SK-N-SH treated with all-trans-retinoic acid at 6 μM for 48 hours (cell line): ENCODE data around the gene PSMC1.

ENCODE experiments used
- ATAC-seq: fragments of 200-7000 bp; cut with Tn5 transposase; 3 replicates; pipeline ENCODE4 v1.9.1; 2020; ENCODE audit warnings: mild to moderate bottlenecking, moderate library complexity
- ARNTL ChIP-seq: fragments of 450-650 bp; formaldehyde crosslinking; IDR thresholded peaks from 2 replicates; pipeline ENCODE4 v1.5.0; 2020; ENCODE audit warnings: low read depth, mild to moderate bottlenecking, moderate library complexity, borderline replicate concordance
- BACH2 ChIP-seq: fragments of 250-450 bp; sonication (Bioruptor Pico); IDR thresholded peaks from 2 replicates; pipeline ENCODE4 v1.9.0; 2021; ENCODE audit warnings: mild to moderate bottlenecking, borderline replicate concordance
- CSDC2 ChIP-seq: fragments of 250-450 bp; sonication (Bioruptor Pico); IDR thresholded peaks from 2 replicates; pipeline ENCODE4 v1.5.0; 2020; ENCODE audit warnings: mild to moderate bottlenecking, moderate library complexity
- CSRNP3 ChIP-seq: fragments of 250-450 bp; sonication (Bioruptor Pico); IDR thresholded peaks from 2 replicates; pipeline ENCODE4 v1.5.1; 2021; ENCODE audit warnings: mild to moderate bottlenecking, moderate library complexity
- ESRRG ChIP-seq: fragments of 250-450 bp; sonication (Bioruptor Pico); IDR thresholded peaks from 2 replicates; pipeline ENCODE4 v1.6.1; 2021; ENCODE audit warnings: mild to moderate bottlenecking
- GLIS3 ChIP-seq: fragments of 250-450 bp; sonication (Bioruptor Pico); IDR thresholded peaks from 2 replicates; pipeline ENCODE4 v1.5.0; 2020; ENCODE audit warnings: mild to moderate bottlenecking, moderate library complexity
- ISL1 ChIP-seq: fragments of 250-450 bp; sonication (Bioruptor Pico); IDR thresholded peaks from 2 replicates; pipeline ENCODE4 v2.1.2; 2022; ENCODE audit warnings: mild to moderate bottlenecking, moderate library complexity
- OSR1 ChIP-seq: fragments of 250-450 bp; sonication (Bioruptor Pico); IDR thresholded peaks from 2 replicates; pipeline ENCODE4 v1.8.0; 2022; ENCODE audit warnings: moderate library complexity, mild to moderate bottlenecking, inconsistent platforms
- PATZ1 ChIP-seq: fragments of 250-450 bp; sonication (Bioruptor Pico); IDR thresholded peaks from 2 replicates; pipeline ENCODE4 v1.8.0; 2020; ENCODE audit warnings: mild to moderate bottlenecking, moderate library complexity, borderline replicate concordance
- POU6F1 ChIP-seq: fragments of 250-450 bp; sonication (Bioruptor Pico); IDR thresholded peaks from 2 replicates; pipeline ENCODE4 v1.8.0; 2021; ENCODE audit warnings: low read depth, mild to moderate bottlenecking, moderate library complexity, borderline replicate concordance
- PPARA ChIP-seq: fragments of 250-450 bp; sonication (Bioruptor Pico); IDR thresholded peaks from 2 replicates; pipeline ENCODE4 v1.5.0; 2020; ENCODE audit warnings: mild to moderate bottlenecking, borderline replicate concordance
- RARB ChIP-seq: fragments of 250-450 bp; sonication (Bioruptor Pico); IDR thresholded peaks from 2 replicates; pipeline ENCODE4 v1.8.0; 2021; ENCODE audit warnings: mild to moderate bottlenecking, moderate library complexity
- TCF4 ChIP-seq: fragments of 250-450 bp; sonication (Bioruptor Pico); IDR thresholded peaks from 2 replicates; pipeline ENCODE4 v1.8.0; 2021; ENCODE audit warnings: mild to moderate bottlenecking, moderate library complexity, borderline replicate concordance
- TOX ChIP-seq: fragments of 250-450 bp; sonication (Bioruptor Pico); IDR thresholded peaks from 2 replicates; pipeline ENCODE4 v1.8.0; 2021; ENCODE audit warnings: mild to moderate bottlenecking, moderate library complexity, borderline replicate concordance
- TSHZ2 ChIP-seq: fragments of 250-450 bp; sonication (Bioruptor Pico); IDR thresholded peaks from 2 replicates; pipeline ENCODE4 v1.5.0; 2020; ENCODE audit warnings: mild to moderate bottlenecking, moderate library complexity
- ZC3H10 ChIP-seq: fragments of 250-450 bp; sonication (Bioruptor Pico); IDR thresholded peaks from 2 replicates; pipeline ENCODE4 v1.5.1; 2021; ENCODE audit warnings: mild to moderate bottlenecking, moderate library complexity
- ZFP3 ChIP-seq: fragments of 250-450 bp; sonication (Bioruptor Pico); IDR thresholded peaks from 2 replicates; pipeline ENCODE4 v1.5.0; 2020; ENCODE audit warnings: mild to moderate bottlenecking, moderate library complexity
- ZFP30 ChIP-seq: fragments of 450-650 bp; formaldehyde crosslinking; IDR thresholded peaks from 2 replicates; pipeline ENCODE4 v1.5.0; 2022; ENCODE audit warnings: mild to moderate bottlenecking, moderate library complexity
- ZNF565 ChIP-seq: fragments of 450-650 bp; formaldehyde crosslinking; conservative IDR thresholded peaks from 2 replicates; pipeline ENCODE4 v1.5.0; 2020; ENCODE audit warnings: low read depth, mild to moderate bottlenecking, moderate library complexity
- ZNF70 ChIP-seq: fragments of 450-650 bp; formaldehyde crosslinking; IDR thresholded peaks from 2 replicates; pipeline ENCODE4 v1.5.0; 2020; ENCODE audit warnings: mild to moderate bottlenecking, moderate library complexity
- ZNF8 ChIP-seq: fragments of 450-650 bp; formaldehyde crosslinking; IDR thresholded peaks from 2 replicates; pipeline ENCODE4 v1.5.0; 2020; ENCODE audit warnings: mild to moderate bottlenecking, moderate library complexity
- TF ChIP-seq, protein P1 (sequence below): fragments of 250-450 bp; sonication (Bioruptor Pico); IDR thresholded peaks from 2 replicates; pipeline ENCODE4 v1.5.1; 2020; ENCODE audit warnings: low read depth, mild to moderate bottlenecking, moderate library complexity

Gene PSMC1

DNA sequence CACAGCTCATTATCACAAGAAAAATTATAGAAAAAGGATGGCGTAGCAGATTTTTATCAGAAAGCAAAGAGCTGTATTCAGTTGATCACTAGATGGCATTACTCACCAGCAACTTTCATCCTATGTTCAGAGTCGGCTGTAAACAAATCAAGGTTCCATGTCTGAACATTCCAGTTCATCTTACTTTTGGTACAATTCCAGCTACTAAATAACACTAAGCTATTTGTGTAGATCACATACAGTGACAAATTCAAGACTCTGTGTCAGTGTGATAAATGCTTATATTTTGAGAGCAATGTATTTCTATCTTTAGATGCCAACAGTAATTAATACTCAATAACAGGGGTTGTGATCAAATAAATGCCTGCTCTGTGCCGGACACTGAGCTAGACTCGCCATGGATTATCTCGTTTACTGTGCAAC, 45.3 kb downstream of the PSMC1 start:
- peak; percentile 90 for ATAC-seq
- TF ChIP-seq ZNF8 (no peak), ZNF565 (CRISPR knock-in tag) (no peak), GLIS3 (no peak), ZC3H10 (CRISPR knock-in tag) (no peak), ZFP3 (CRISPR knock-in tag) (no peak), BACH2 (no peak), CSDC2 (CRISPR knock-in tag) (no peak), PATZ1 (no peak), ESRRG (CRISPR knock-in tag) (no peak)

- TF ChIP-seq RARB (no peak), ZFP30 (no peak), POU6F1 (CRISPR knock-in tag) (no peak), ZNF8 (no peak), GLIS3 (no peak), ISL1 (CRISPR knock-in tag) (no peak), TSHZ2 (CRISPR knock-in tag) (no peak)
- TF ChIP-seq, protein P1, sequence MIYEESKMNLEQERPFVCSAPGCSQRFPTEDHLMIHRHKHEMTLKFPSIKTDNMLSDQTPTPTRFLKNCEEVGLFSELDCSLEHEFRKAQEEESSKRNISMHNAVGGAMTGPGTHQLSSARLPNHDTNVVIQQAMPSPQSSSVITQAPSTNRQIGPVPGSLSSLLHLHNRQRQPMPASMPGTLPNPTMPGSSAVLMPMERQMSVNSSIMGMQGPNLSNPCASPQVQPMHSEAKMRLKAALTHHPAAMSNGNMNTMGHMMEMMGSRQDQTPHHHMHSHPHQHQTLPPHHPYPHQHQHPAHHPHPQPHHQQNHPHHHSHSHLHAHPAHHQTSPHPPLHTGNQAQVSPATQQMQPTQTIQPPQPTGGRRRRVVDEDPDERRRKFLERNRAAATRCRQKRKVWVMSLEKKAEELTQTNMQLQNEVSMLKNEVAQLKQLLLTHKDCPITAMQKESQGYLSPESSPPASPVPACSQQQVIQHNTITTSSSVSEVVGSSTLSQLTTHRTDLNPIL (CRISPR knock-in tag): no peak
- ATAC-seq: no peak
Measured at GRCh38 chr14:90302529-90303303, 46.4 kb downstream of the PSMC1 start.

- no peak for ATAC-seq
- TF ChIP-seq TSHZ2 (CRISPR knock-in tag) (no peak), TCF4 (CRISPR knock-in tag) (no peak), ZFP3 (CRISPR knock-in tag) (no peak), BACH2 (no peak), TOX (no peak), CSDC2 (CRISPR knock-in tag) (no peak), ZNF8 (no peak), OSR1 (no peak), ZFP30 (no peak), ZC3H10 (CRISPR knock-in tag) (no peak)
Measured at GRCh38 chr14:90303473-90303872, 47.1 kb downstream of the PSMC1 start.

GRCh38 chr14:90304502-90304901, 48.1 kb downstream of the PSMC1 start:
- no peak for ATAC-seq
- no peak for TF ChIP-seq ZNF70
- TF ChIP-seq ISL1 (CRISPR knock-in tag): no peak
- no peak for TF ChIP-seq CSRNP3 (CRISPR knock-in tag)
- TF ChIP-seq GLIS3: no peak
- no peak for TF ChIP-seq TCF4 (CRISPR knock-in tag)
- TF ChIP-seq PPARA (CRISPR knock-in tag): no peak
- TF ChIP-seq RARB: no peak
- TF ChIP-seq ZNF565 (CRISPR knock-in tag): no peak
- TF ChIP-seq ARNTL (CRISPR knock-in tag): no peak
- no peak for TF ChIP-seq ZC3H10 (CRISPR knock-in tag)
- no peak for TF ChIP-seq OSR1
- no peak for TF ChIP-seq ZFP30
- TF ChIP-seq TOX: no peak
